GM19193 (cell line): ENCODE data around the gene PYGM.

Experiments
- POLR2A ChIP-seq: IDR thresholded peaks from 4 replicates; pipeline ENCODE4 v1.6.1; 2011; ENCODE audit not compliant: insufficient read depth, insufficient read length; ENCODE audit errors: extremely low read depth

The PYGM gene

DNA sequence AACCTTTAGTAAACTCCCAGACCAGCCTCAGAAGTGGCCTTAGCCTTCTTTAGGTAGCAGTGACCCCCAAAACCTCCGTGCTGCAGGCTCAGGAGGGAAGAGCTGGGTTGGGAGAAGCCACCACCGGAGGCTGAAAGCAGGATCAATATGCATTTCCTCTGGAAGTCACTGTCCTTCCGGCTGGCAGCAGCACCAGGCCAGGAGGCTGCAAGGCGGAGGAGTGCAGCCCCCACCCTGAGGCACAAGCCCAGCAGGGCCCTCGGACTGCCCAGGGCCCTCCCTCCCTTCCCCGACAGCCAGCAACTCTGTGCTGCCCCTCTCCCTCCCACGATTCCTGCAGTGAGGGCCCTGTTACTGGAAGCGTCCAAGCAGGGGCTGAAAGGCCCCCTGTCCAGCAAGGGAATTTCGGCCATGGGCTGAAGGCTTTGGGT lies 33.5 kb downstream of the PYGM start:
- no peak for TF ChIP-seq POLR2A

DNA sequence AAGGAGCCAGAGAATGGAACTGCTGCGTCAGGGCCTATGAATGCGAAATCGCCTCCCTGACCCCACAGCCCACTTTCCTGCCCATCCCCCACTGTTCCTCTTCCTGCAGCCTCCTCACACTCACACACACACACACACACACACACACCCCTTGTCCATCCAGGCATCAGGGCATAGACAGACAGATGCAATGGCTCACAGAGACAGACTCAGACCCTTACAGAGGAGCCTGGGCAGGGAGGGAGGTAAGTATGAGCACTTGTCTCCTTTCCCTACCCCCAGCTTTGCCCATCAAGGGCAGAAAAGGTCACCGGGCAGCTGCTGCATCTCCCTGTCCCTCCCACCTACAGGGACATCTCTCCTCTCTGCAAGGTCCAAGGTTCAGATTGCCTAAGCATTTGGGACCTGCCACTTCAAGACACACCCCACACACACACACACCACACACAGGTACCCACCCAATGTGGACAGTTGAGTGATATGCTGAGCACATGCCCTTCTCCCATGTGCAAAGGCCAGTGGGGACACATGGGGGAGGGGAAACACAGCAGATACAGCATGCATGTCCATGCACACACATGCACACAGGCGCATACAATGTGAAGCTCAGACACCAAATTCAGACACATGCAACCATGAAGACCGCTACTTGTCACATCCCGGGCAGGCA lies 34.8 kb downstream of the PYGM start:
- TF ChIP-seq POLR2A: no peak

DNA sequence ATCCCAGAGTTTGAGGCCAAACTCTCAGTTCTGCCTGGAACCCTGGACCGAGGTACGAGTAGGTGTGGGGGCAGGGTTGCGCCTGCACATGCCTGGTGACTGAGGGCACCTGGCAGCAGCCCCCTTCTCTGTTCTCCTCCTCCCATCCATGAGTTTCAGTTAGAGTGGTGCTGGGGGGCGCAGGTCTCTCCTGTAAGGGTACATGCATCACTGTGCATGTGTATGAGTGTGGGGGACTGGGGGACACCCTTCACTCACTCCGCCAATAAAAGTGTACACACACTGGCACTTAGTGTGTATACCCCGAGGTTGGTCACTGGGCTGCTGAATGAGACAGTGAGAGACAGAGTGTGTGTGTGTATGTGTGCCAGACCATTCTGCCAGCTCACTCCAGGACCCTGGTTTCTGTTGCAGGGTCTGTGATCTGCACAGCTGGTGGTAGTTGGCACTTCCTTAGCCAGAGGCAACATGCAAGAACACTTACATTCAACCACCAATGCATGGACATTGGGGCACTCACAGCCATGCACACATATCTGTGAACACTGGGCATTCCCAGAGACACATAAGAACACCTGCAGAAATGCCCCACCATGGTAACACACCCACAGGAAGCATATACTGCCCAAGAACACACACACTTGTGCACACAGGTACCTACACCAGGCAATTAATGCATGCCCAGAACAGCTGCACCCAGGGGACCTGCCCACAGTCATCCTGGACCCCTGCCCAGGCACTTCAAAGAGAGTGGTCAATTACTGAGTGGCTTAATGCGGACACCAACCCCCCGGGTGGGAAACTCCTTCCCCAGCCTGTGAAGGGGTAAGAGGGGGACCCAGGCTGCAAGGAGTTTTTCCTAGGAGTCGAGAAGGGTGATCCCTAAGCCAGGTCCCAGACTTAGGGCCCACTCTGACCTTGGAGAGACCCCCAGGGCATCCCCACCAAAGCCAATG lies 35.6 kb downstream of the PYGM start:
- no peak for TF ChIP-seq POLR2A

DNA sequence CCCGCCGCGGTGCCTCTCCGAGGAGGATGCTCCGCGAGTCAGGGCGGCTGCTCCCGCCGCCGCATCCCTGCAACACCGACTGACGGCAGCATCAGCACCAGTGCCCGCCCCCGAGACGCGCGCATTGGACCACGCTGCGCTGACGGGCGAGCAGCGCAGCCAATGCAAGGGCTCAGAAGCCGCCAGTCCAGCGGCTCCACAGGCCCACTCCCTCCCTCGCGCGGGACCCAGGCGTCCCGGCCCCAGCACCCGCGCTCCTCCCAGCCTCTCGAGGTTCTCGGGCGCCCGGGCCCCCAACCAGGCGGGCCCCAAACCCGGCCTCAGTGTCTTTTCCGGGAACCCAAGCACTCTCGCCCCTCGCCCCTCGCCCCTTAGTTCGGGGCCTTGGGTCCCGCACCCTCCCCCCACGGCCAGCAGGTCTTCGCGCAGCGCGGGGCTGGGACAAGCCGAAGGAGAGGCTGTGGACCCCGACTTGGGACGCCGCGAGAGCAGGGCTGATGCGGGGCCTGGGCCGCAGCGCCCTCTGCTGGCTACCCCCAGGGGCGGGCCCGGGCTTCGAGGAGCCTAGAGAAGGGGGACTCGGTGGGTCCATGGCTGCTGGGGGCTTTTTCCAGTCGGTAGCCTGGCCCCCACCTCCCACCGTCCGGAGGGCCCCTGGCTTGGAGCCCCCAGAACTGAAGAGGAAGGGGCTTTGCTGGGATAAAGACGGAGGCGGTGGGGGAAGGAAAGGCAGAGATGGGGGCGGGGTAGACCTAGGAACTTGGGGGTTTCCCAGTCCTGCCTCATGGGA lies 36.5 kb downstream of the PYGM start, which contains the start of gene NRXN2:
TSS of gene NRXN2 (minus strand) at position 81 of the 790 bp plus-strand sequence. CDS start 9,498 bp downstream, outside the sequence.
- no peak for TF ChIP-seq POLR2A

DNA sequence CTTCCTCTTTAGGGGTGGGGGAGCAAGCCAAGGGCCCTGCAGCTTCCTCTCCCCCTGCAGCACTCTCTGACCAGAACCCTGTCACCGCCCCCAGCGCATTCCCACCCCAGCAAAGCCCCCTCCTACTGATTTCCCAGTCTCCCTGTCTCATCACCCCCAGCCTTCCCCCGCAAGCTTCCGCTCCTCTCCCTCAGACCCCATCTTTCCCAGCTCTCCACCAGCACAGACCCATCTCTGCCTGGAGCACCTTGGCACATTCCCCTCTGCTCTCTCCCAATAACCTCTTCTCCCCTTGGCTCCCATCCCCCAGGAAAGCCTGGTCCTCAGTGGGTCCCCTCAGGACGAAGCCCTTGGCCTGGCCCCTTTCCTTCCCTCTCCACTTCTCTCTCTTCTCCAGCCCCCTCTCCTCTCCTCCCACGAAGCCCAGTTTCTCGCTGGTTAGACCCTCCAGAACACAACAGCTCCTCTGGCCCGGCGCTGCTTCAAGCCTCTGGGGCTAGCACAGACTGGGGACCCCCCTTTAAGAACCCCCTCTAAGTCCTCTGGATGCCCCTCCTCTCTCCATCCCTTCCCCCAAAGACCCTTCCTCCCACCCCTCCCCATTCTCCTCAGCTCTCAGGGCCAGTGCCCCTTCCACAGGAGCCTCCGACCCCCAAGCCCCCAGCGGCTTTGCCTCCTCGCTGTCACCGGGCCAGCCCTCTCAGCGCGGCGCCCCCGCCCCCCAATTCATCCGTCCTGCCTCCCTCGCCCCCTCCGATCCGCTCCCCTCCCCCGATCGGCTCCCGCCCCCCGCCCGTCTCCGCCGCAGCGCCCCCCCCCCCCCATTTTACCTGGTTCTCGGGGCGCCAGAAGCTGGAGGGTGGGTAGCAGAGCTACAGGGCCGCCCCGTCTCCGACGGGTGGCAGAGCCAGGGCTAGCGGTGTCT lies 37.4 kb downstream of the PYGM start:
- TF ChIP-seq POLR2A: no peak

DNA sequence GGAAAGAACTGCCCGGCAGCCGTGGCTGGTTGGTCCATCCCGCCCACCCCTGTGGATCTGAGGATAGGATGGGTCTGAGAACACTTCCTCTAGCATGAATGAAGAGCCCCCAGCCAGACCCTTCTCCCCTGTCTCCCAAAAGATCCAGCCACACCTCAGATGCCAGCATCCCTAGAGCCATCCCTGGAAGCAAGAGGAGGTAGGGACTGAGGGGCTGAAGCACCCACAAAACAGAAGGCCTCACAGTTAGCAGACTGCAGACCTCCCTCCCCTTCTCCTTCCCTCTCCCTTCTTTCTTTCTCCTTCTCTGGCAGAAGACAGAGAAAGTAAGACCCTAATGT lies 38.4 kb downstream of the PYGM start:
- no peak for TF ChIP-seq POLR2A

- TF ChIP-seq POLR2A: no peak
These were observed 39.0 kb downstream of the PYGM start for GRCh38 chr11:64720640-64721358.

DNA sequence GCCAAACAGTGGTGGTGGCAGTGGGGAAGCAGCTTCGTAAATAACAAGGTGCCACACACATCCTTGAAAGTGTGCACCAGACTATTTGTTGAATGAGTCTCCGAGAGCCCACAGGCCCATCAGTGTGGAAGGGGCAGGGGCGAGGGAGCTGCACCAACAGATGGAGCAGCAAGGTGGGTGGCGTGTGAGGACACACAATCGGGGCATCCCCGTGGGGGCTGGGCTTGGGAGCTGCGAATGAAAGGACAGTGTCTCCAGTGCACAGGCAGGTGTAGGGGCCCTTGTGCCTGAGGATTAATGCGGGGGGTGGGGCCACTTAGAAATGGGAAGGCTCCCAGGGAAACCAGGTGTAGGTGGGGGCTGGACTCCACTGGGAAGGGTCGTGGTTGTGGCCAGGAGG lies 39.6 kb downstream of the PYGM start:
- TF ChIP-seq POLR2A: no peak

GRCh38 chr11:64719406-64719805 lies 40.4 kb downstream of the PYGM start:
- no peak for TF ChIP-seq POLR2A

- no peak for TF ChIP-seq POLR2A
These were observed 41.0 kb downstream of the PYGM start for GRCh38 chr11:64718780-64719124.

GRCh38 chr11:64718084-64718779 lies 41.5 kb downstream of the PYGM start:
- no peak for TF ChIP-seq POLR2A

DNA sequence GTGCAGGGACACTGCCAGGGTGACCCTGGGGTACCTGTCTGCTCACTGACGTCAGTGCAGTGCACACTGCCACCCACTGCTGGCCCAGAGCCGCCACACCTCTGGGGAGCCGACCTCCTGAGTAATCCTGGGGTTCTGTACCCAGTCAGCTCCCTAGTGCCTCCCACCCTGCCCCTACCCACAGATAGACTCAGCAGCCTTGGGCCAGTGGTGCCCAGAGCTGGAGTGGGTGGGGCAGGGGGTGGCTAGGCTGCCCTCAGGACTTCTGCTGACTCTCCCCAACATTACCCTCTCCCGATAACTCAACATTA lies 42.6 kb downstream of the PYGM start:
- TF ChIP-seq POLR2A: no peak
